GM12878 (cell line): ENCODE results near the gene ZBTB39.
"Not testable (repeated sequence)": the region's sequence is repeated elsewhere in the genome, so short reads cannot be mapped to it uniquely, and the experiment has no call there.

Source experiments
- BCLAF1 ChIP-seq: fragments of 450-650 bp; IDR thresholded peaks from 2 replicates; pipeline ENCODE4 v1.6.1; 2017; ENCODE audit warnings: antibody characterized with exemption, mild to moderate bottlenecking, moderate library complexity
- CHD1 ChIP-seq: IDR thresholded peaks from 2 replicates; pipeline ENCODE4 v1.6.1; 2012; ENCODE audit warnings: low read depth, low read length, improper control_type of control experiment
- CTCF ChIP-seq, 3 experiments: IDR thresholded peaks in 2 of 3; conservative IDR thresholded peaks in 1 of 3; 2 replicates each; pipeline ENCODE4 v1.5.1; 2011; ENCODE audit warnings: low read depth in 3 of 3, low read length in 3 of 3, mild to moderate bottlenecking in 3 of 3, control low read depth in 2 of 3, moderate library complexity in 2 of 3, inconsistent platforms in 1 of 3, mixed read lengths in 1 of 3; ENCODE audit not compliant: control insufficient read depth in 2 of 3, insufficient read depth in 1 of 3; ENCODE audit errors: extremely low read depth in 1 of 3
- EP300 ChIP-seq, 2 experiments: fragments of 150-350 bp in 1 of 2; IDR thresholded peaks; 2 replicates each; pipeline ENCODE4 v1.6.1; 2011 to 2012; ENCODE audit warnings: low read depth in 2 of 2, low read length in 2 of 2, borderline replicate concordance in 1 of 2, improper control_type of control experiment in 1 of 2, inconsistent platforms in 1 of 2; ENCODE audit not compliant: control insufficient read depth in 1 of 2
- JUND ChIP-seq: IDR thresholded peaks from 2 replicates; pipeline ENCODE4 v1.6.1; 2012; ENCODE audit warnings: low read depth, mild to moderate bottlenecking, low read length, improper control_type of control experiment, moderate library complexity
- POLR2AphosphoS5 ChIP-seq: IDR thresholded peaks from 2 replicates; pipeline ENCODE4 v1.6.1; 2011; ENCODE audit warnings: mild to moderate bottlenecking, low read length, inconsistent platforms
- RFX5 ChIP-seq: IDR thresholded peaks from 2 replicates; pipeline ENCODE4 v1.6.1; 2011; ENCODE audit warnings: low read depth, low read length, improper control_type of control experiment
- TAF1 ChIP-seq: IDR thresholded peaks from 2 replicates; pipeline ENCODE4 v1.6.1; 2011; ENCODE audit warnings: mild to moderate bottlenecking, low read depth, low read length, borderline replicate concordance

- not testable (repeated sequence) for TF ChIP-seq POLR2AphosphoS5; CTCF (IDR thresholded peaks at IDR 0.05 in 2 of 3, conservative IDR thresholded peaks at IDR 0.05 in 1 of 3; ENCODE audit: control insufficient read depth in 2 of 3, extremely low read depth in 1 of 3, insufficient read depth in 1 of 3, low read depth in 3 of 3, low read length in 3 of 3); BCLAF1; TAF1; RFX5; EP300 (IDR thresholded peaks at IDR 0.05; ENCODE audit: borderline replicate concordance in 1 of 2, control insufficient read depth in 1 of 2, low read depth in 2 of 2, low read length in 2 of 2); JUND; CHD1
Measured at GRCh38 chr12:56963557-56963956, 42.8 kb downstream of the ZBTB39 start.
